NCI-H2107 treated with DMSO at 0.1 percent for 48 hours (cell line): ENCODE results near the gene PLCB1.

Source experiments
- DNase-seq: peaks from one replicate; lab custom pipeline; 2025; ENCODE audit not compliant: unreplicated experiment; lab: John Stamatoyannopoulos, UW

PLCB1 gene

GRCh38 chr20:8671370-8671961 is 539.4 kb downstream of the PLCB1 start:
- DNase-seq: no peak

GRCh38 chr20:8673116-8673515 is 541.0 kb downstream of the PLCB1 start:
- no peak for DNase-seq

DNA sequence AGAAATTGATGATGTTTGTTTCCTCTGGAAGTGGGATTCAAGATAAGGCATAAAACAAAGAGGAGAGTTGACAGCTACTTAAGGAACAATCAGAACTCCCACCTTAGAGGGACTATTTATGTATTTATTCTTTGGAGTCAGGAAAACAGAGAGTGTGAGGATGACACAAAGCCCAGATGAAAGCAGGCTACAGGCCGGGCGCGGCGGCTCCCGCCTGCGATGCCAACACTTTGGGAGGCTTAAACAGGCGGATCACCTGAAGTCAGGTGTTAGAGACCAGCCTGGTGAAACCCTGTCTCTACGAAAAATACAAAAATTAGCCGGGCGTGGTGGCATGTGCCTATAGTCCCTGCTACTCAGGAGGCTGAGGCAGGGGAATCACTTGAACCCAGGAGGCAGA is 543.8 kb downstream of the PLCB1 start:
- no peak for DNase-seq

GRCh38 chr20:8678098-8678776 is 546.2 kb downstream of the PLCB1 start:
- no peak for DNase-seq

DNA sequence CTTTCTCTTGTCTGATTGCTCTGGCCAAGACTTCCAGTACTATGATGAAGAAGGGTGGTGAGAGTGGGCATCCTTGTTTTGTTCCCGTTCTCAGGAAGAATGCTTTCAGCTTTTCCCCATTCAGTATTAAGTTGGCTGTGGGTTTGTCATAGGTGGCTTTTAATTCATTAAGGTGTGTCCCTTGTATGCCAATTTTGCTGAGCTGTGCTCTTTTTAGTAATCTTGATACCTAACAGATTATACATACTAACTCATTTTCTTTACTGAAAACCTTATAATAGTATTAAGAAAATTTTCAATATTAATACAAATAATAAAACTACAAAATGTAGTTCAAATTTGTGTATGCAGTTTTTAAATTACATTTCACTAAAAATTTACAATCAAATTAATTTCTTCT is 557.3 kb downstream of the PLCB1 start:
- no peak for DNase-seq

DNA sequence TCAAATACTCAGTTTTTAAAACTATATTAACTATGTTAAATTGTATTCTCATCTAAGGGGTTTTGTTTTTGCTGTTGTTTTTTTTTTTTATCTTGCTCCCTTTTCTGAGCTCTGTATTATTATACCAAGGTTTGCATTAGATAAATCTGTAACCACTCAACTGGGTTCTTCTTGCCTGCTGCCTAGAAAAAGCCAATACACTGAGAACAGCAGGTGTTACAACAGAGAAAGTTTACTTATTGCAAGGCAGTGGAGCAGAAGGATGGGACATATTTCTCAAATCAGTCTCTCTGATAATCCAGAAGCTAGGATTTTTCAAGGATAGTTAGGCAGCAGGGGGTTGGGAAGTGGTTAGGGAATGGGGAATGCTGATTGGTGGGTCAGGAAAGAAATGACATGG is 558.0 kb downstream of the PLCB1 start:
- no peak for DNase-seq

DNA sequence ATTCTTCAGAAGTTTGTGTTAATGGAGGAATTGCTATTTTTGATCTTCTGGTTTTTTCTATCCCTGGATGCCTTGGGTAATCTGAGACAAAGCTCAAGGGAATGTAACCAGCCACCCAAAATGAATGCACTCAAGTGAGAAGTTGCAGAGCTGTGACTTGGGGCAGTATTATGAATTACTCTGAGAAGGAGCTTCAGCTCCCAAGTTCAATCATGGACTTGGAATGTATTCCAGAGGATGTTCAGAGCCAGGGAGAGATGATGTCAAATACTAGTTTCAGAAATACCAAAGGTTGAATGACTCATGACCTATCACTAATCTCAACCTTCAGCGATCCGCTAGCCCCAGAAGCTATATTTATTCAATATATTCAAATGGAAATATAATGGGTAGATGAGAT is 561.6 kb downstream of the PLCB1 start:
- no peak for DNase-seq

GRCh38 chr20:8700756-8701155 is 568.7 kb downstream of the PLCB1 start:
- no peak for DNase-seq

- DNase-seq: no peak
These were observed 575.1 kb downstream of the PLCB1 start for GRCh38 chr20:8706961-8707700.

GRCh38 chr20:8709627-8710026 is 577.6 kb downstream of the PLCB1 start:
- no peak for DNase-seq

DNA sequence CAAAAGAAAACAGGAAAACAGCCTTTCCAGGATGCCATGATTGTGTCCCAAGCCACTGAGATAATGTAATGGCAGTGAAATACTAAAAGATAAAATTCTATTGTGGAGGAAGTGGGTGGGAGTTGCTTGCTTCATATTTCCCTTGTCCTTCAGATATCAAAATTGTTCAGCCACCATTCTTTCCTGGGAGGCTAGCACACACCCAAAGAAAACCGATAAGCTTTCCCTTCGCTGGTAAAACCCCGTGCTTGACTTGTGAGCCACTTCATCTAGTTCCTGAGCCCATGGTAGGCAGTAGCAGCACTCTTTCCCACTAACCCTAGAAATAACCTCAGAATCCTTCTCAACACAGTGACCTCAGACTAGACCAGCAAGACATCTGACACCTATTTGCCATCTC is 579.4 kb downstream of the PLCB1 start:
- DNase-seq: no peak

DNA sequence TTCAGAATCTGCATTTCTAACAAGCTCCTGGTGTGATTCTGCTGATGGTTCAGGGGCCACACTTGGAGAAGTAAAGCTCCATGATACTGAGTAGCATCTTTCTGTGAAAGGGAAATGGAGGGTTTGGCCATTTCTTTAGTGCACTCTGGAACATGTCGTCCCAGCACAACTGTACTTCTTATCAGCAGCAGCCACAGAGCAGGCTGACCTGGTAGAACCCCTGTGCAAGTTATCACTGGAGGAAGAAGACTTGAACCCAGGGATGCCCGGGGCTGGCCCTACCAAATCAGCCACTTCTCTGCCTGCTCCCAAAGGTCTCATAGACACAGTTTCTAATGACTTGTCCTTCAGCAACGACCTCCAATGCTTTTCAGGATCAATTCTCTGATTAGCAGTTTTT is 582.1 kb downstream of the PLCB1 start:
- no peak for DNase-seq

- DNase-seq: no peak
These were observed 586.2 kb downstream of the PLCB1 start for GRCh38 chr20:8718279-8718678.

DNA sequence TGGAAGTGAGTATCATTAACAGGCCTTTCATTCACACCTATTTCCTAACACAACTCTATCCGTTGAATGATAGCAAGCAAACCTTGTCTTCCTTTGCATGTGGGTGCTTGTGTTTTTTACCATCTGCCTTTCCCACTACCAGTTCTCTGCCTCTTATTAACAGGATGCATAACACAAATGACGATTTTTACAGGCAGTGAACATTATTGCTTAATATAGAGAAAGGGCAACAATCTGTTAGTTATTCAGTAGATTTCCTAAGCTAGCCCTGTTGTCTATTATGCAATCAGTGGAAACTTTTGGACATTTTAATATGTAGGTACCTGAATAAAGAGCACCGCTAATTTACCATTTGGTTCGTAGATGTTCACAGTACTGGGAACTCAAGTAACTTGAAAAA is 588.0 kb downstream of the PLCB1 start:
- no peak for DNase-seq

DNA sequence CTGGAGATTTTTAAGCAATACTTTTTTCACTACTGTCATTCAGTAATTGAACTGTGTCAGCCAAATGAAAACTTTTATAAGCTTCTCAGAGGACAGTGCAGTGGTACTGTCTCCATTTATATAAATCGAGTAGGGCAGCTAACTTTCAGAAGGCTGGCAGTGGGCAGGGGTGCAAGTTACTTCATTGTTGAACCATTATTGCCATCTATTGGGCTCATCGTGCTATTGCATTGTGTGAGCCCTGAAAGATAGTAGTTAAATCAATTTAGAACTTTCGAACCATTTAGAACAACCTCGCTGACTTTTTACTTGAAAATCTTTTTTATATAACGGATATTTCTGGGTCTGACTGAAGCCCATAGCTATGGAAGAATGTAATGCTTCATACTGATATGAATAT is 589.0 kb downstream of the PLCB1 start:
- DNase-seq: peak; percentile 16

DNA sequence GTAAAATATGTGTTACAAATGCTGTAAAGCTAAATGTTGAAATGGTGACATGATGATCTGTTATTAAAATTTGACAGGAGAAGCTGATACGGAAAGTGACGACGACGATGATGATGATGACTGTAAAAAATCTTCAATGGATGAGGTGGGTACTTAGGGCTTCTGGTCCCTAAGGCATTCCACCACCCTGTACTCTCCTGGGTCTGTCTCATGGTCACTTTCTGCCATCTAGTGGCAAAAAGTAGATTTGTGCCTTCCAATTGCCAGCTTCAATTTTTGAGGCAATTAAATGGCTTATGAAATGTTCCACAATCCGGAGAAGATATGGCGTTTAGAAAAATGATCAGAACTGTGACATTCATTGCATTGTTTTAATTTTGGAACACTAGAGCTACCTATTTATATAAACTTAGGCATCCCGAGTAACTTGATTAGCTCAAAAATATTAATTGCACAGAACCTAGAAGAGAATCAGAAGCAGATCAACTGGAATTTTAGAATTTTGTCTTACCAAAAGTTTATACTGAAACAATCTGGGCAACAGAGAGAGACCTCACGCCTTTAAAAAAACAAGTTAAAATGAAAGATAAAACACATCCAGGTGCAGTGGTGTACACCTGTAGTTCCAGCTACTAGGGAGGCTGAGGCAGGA is 590.3 kb downstream of the PLCB1 start:
- DNase-seq: peak; percentile 10

DNA sequence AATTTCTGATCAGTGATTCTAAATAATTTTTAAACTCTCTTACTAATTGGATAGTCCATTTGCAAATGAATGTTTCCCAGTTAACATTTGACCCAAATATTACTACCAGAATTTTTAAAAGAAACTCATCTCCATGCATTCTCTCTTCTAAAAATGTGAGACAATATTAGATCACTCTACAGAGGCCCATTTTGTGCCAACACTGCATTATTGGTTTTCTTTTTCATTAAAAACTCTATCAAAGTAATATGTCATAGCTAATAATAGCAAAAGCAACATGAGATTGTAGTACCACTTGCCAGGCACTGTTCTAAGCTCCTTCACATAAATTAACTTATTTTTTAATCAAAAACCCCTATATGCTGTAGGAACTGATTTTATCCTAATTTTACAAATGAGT is 591.2 kb downstream of the PLCB1 start:
- DNase-seq: no peak

- DNase-seq: no peak
These were observed 592.8 kb downstream of the PLCB1 start for GRCh38 chr20:8724884-8725283.

DNA sequence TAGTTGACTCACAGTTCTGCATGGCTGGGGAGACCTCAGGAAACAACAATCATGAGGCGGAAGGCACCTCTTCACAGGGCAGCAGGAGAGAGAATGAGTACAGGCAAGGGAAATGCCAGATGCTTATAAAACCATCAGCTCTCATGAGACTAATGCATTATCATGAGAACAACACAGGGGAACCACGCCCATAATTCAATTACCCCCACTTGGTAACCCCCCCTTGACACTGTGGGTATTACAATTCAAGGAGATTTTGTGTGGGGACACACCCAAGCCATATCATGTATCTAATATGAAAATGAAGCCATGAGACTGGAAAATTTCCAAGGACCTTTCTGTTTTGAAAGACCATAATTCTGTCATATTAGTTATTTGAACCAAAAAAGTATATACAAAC is 594.4 kb downstream of the PLCB1 start:
- no peak for DNase-seq

- no peak for DNase-seq
These were observed 602.9 kb downstream of the PLCB1 start for GRCh38 chr20:8735014-8735413.

- DNase-seq: no peak
These were observed 603.6 kb downstream of the PLCB1 start for GRCh38 chr20:8735674-8736073.

- no peak for DNase-seq
These were observed 608.2 kb downstream of the PLCB1 start for GRCh38 chr20:8740265-8740664.
